Iris pigment epithelial cell (primary cell): ENCODE measurements around the gene TNNT3.

Source experiments
- DNase-seq: peaks from one replicate; pipeline ENCODE4 v3.0.0-alpha.2; 2011; ENCODE audit warnings: low read depth

TNNT3 gene

GRCh38 chr11:1935156-1936071, 15.9 kb downstream of the TNNT3 start:
- no peak for DNase-seq

DNA sequence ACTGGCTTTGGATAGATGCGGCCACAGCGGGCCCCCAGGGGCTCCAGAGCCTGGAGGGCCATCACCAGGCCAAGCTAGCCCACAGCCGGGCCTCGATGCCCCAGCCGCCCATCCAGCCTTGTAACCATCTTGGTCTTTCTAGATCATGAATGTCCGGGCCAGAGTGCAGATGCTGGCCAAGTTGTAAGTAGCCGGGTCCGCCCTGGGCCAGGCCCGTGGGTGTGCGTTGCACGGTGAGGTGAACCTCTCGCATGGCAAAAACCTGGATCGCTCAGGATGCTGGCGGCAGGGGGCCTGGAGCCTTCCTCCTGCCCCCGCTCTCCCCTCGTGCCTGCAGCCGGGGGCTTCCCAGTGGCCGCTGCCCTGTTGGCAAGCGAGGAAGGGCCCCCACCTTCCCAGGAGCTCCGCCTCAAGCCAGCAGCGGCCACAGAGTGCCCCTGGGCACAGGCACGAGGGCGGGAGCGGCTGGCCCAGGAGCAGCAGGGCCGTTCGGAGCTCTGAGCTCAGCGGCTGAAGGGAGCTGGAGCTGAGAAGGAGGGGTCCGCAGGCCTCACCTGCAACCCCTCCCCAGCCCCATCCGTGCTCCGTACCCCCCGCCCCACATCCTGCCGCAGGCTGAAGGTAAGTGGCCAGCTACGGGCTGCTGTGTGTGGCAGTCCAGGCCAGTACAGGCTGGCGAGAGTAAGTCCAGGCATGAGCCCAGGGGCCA, 16.7 kb downstream of the TNNT3 start:
- no peak for DNase-seq

GRCh38 chr11:1936781-1937615, 17.5 kb downstream of the TNNT3 start:
- no peak for DNase-seq

DNA sequence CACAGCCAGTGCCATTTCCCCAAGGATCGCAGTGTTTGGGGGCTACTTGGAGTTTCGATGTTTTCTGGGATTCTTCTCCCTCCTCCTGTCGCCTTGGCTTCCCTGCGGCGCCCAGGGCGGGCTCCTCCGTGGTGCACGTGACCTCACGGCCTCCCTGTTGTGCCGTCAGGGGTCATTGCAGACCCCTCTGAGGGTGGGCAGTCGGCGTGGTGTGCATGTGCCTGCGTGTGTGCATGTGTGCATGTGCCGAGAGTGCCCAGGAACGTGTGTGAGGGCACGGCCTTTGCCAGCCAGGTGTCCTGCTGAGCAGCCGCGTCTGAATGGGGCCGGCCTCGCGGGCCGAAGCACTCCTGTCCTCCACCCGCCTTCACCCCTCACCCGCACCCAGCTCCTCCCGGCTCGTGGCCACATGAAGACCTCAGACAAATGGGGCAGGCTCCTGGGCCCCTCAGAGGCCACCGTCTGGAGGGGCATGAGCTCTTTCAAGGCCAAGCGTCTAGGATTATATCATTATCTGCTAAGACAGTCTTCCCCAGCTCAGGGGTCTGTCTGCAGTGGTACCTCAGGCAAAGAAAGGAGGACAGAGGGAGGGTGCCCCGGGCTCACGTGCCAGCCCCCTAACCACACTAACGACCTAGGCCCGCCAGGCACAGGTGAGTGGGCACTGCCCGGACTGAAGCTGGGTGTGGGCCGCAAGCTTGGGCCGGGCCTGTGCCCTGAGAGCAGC, 18.3 kb downstream of the TNNT3 start:
- DNase-seq, result no peak

- DNase-seq, result no peak
These were observed 19.0 kb downstream of the TNNT3 start for GRCh38 chr11:1938343-1939005.

DNA sequence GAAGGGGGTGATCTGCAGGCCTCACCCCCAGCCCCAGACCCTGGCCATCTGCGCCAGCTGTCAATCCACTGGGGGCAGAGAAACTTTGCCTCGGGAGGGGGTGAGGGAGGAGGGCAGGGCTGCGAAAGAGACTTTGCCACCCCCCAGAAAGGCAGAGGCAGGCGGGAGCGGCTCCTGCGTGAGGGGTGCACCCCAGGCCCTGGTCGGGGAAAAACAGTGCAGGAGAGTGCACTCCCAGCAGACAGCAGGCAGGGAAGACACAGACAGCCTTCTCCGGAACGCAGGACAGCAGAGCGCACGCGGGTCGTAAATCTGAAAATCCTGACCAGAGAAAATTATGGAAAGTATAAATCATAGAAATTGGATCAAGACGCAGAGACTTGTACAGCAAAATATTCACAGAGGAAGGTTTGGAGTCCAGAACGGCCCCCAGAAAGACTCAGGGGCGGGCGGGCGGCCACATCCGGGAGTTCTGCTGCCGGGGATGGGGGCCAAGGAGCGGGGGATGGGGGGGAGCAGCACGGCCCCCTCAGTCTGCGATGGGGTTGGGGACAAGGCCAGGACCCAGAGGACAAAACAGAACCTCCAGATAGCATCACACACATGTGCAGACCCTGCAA, 19.6 kb downstream of the TNNT3 start:
- peak; percentile 17 for DNase-seq

DNA sequence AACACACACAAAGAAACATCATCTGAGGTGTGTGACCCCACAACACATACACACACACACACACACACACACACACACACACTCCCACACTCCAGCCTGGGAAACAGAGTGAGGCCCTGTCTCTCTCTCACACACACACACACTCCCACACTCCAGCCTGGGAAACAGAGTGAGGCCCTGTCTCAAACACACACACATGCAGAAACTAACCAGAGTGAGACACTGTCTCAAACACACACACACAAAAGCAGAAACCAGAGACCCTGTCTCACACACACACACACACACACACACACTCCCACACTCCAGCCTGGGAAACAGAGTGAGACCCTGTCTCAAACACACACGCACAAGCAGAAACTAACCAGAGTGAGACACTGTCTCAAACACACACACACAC, 20.3 kb downstream of the TNNT3 start:
- DNase-seq, result peak; percentile 26

- DNase-seq, result no peak
These were observed 23.2 kb downstream of the TNNT3 start for GRCh38 chr11:1942558-1943260.

DNA sequence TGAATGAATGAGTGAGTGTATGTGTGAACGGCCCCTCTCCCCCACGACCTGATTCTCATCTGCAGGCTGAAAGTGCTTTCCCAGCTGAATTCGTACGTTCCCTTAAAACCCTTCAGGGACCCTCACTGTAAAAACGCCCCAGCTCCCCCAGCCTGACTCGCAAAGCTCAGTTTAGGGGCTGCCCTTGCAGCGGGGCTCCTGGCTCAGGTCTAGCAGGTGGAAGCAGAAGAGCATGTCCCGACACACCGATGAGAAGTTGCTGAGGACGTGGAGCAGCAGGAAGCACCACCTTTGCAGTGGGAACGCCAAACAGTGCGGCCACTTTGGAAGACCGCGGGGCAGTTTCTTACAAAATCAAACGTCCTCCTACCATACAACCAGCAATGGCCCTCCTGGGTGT, 24.1 kb downstream of the TNNT3 start:
- no peak for DNase-seq

DNA sequence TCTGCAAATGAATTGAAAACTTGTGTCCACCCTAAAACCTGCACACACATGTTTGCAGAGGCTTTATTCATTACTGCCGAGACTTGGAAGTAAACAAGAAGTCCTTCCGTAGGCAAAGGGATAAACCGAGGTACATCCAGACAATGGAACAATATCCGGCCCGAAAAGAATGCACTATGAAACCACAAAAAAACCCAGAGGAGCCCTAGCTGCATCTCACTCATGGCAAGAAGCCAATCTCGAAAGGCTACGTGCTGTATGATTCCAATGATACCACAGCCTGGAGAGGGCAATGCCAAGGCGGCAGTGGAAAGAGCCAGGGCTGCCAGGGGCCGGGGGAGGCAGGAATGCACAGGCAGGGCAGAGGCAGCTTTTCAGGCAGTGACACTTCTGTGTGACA, 24.5 kb downstream of the TNNT3 start:
- peak; percentile 60 for DNase-seq

- no peak for DNase-seq
These were observed 27.4 kb downstream of the TNNT3 start, which contains the start of gene MRPL23 for GRCh38 chr11:1946812-1947484. TSS of gene MRPL23 (plus strand) at chr11:1947332. CDS start at chr11:1947363, 31 bp downstream.

GRCh38 chr11:1947592-1948237, 28.2 kb downstream of the TNNT3 start:
- no peak for DNase-seq

DNA sequence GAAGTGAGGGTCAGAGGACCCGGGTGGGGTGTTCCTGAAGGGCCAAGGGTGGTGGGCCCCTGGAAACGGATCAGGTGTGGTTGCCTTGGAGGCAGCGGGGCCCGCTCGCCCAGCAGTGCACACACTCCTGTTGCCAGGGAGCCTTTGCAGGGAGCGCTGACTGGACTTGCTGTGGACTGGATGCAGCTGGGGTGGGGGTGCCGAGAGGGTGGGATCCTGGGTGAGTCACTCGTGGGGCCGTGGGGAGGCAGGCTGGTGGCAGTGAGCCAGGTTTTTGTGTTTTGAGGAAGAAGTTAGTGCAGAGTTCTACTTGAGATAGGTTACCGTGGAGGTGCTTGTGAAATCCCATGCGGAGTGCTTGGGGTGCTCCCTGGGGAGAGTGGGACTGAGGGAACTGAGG, 28.9 kb downstream of the TNNT3 start:
- no peak for DNase-seq

DNA sequence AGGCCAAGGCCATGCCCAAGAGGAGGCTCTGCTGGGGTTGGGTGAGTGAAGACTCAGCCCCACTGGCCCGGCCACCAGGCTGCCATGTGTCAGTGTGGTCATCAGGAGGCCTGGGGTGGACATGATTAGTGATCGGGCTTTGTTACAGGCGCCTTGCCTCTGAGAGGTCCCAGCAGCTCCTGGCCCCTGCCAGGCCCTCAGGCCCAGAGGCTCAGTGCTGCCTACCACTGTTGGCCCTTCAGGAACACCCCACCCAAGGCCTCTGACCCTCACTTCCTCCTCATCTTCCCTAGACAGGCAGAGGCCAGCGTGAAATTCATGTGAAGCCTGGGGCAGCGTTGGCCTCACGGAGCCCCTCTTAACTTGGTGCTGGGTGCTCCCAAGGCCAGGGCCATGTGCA, 29.8 kb downstream of the TNNT3 start:
- DNase-seq, result no peak

- DNase-seq, result no peak
These were observed 30.4 kb downstream of the TNNT3 start for GRCh38 chr11:1949922-1950321.

DNA sequence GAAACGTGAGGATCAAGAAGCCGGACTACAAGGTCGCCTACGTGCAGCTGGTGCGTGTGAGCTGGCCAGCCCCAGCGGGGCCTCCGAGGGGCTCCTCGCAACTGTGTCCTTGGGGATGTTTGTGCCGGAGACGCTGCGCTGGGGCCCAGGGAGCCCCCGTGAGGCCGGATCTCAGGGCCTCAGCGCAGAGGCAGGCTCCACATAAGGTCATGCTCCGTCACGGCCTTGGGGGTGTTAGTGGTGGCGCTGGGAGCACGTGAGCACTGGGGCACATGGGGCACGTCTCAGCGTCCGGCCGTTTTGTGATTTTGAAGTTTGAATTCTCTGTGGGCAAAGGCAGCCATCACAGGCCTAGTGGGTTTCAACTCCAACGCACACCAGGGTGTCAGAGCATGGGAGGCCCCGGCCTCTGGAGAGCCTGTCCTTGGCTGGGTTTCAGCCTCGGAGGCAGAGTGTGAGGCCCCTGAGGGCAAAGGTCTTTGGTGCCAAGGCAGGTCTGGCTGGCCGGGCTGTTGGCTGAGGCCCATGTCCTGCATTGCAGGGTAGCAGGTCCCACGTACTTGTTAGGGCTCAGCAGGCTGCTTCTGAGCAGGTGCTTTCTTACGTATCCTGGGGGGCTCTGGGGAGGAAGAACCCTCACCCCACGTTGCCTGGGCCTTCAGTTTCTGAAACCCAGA, 33.4 kb downstream of the TNNT3 start:
- DNase-seq, result no peak

DNA sequence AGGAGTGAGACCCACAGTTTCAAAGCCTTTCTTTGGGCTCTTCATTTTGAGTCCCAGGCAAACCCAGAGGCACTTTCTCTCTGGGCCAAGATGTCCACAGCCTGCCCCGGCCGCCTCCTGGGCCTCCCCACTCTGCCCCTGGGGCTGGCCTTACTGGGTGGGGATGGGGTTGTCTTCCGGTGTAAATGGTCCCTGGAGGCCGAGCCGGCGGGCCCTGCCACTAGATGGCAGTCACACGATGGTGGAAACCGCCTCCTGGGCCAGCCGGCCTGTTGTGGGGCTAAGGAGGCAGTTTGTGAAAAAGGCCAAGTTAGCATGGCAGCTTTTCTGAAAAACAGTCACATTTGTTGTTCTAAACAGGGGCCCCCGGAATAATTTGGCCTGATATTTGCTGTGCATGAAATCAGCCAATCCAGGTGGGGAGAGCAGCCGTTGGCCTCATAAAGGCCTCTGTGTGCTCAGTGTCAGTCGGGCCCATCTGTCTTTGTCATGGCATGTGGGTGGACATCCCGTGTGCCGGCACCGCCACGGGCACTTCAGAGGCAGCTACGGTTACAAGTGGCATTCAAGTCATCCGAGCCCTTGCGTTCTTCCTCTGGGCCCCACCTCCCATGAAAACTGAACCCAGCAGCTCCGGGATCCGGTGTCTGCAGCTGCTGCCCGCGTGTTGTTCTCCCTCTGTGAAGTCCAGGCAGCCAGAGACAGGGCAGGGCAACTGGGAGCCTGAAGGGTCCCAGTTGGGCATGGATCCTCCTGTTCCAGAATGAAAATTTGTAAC, 34.2 kb downstream of the TNNT3 start:
- no peak for DNase-seq

- no peak for DNase-seq
These were observed 38.9 kb downstream of the TNNT3 start for GRCh38 chr11:1958367-1958766.
